Measurements from ENCODE around the gene DNAJB12.

DNA sequence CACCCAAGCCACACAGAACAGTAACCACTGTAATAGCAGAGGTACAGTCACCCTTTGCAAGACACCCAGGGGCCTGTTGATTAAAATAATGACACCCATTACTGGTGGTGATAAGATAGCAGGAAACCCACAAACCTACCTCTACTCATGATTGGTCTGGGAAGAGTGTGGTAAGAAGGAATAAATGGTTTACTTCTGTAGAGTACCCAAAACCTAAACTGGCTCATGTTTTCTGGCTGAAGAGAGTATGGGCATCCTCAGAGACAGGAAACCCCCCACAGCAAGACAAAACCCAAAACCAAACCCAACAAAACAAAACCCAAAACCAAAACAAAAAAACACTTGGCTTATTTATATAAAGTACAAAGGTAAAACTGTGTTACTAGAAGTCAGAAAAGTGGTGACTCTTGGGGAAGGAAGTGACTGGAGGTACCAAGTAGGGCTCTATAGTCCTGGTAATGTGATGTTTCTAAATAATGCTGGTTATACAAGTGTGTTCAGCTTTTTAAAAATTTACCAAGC, 15.5 kb upstream of the DNAJB12 start:
- no peak for TF ChIP-seq POLR2A (IDR thresholded peaks at IDR 0.05)
- TF ChIP-seq, protein P1, sequence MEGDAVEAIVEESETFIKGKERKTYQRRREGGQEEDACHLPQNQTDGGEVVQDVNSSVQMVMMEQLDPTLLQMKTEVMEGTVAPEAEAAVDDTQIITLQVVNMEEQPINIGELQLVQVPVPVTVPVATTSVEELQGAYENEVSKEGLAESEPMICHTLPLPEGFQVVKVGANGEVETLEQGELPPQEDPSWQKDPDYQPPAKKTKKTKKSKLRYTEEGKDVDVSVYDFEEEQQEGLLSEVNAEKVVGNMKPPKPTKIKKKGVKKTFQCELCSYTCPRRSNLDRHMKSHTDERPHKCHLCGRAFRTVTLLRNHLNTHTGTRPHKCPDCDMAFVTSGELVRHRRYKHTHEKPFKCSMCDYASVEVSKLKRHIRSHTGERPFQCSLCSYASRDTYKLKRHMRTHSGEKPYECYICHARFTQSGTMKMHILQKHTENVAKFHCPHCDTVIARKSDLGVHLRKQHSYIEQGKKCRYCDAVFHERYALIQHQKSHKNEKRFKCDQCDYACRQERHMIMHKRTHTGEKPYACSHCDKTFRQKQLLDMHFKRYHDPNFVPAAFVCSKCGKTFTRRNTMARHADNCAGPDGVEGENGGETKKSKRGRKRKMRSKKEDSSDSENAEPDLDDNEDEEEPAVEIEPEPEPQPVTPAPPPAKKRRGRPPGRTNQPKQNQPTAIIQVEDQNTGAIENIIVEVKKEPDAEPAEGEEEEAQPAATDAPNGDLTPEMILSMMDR (IDR thresholded peaks at IDR 0.05): no peak
- TF ChIP-seq EP300 (IDR thresholded peaks at IDR 0.05; ENCODE audit: low read depth): no peak

Data from transverse colon (tissue), 3 donors.